ENCODE measurements around the gene INTS7.
"Not testable (repeated sequence)": the region's sequence is repeated elsewhere in the genome, so short reads cannot be mapped to it uniquely, and the experiment has no call there.

GRCh38 chr1:212027727-212028126 lies 7.6 kb downstream of the INTS7 start:
- TF ChIP-seq USF1 (IDR thresholded peaks at IDR 0.05; ENCODE audit: borderline replicate concordance, low read depth); CTCF (IDR thresholded peaks at IDR 0.05); TCF12 (IDR thresholded peaks at IDR 0.05); EP300 (IDR thresholded peaks at IDR 0.05; ENCODE audit: borderline replicate concordance in 1 of 2, low read depth in 1 of 2, low read length in 1 of 2); PBX3 (IDR thresholded peaks at IDR 0.05); CHD2 (IDR thresholded peaks at IDR 0.05; ENCODE audit: low read length, partially characterized antibody); JUND (IDR thresholded peaks at IDR 0.05); POLR2AphosphoS5 (IDR thresholded peaks at IDR 0.05; ENCODE audit: low read depth, low read length); MAX (IDR thresholded peaks at IDR 0.05; ENCODE audit: low read depth); NRF1 (IDR thresholded peaks at IDR 0.05; ENCODE audit: low read depth, low read length); GABPA (IDR thresholded peaks at IDR 0.05; ENCODE audit: low read depth); GATA2 (CRISPR knock-in tag; IDR thresholded peaks at IDR 0.05): not testable (repeated sequence)
